HG03066 (cell line): ENCODE data around the gene CACTIN.
"Not testable (repeated sequence)": the region's sequence is repeated elsewhere in the genome, so short reads cannot be mapped to it uniquely, and the experiment has no call there.

Experiments used
- ATAC-seq: cut with Tn5 transposase; IDR thresholded peaks from one replicate; pipeline ENCODE4 v1.9.1; 2021; ENCODE audit warnings: low read depth; ENCODE audit not compliant: unreplicated experiment

Gene CACTIN

DNA sequence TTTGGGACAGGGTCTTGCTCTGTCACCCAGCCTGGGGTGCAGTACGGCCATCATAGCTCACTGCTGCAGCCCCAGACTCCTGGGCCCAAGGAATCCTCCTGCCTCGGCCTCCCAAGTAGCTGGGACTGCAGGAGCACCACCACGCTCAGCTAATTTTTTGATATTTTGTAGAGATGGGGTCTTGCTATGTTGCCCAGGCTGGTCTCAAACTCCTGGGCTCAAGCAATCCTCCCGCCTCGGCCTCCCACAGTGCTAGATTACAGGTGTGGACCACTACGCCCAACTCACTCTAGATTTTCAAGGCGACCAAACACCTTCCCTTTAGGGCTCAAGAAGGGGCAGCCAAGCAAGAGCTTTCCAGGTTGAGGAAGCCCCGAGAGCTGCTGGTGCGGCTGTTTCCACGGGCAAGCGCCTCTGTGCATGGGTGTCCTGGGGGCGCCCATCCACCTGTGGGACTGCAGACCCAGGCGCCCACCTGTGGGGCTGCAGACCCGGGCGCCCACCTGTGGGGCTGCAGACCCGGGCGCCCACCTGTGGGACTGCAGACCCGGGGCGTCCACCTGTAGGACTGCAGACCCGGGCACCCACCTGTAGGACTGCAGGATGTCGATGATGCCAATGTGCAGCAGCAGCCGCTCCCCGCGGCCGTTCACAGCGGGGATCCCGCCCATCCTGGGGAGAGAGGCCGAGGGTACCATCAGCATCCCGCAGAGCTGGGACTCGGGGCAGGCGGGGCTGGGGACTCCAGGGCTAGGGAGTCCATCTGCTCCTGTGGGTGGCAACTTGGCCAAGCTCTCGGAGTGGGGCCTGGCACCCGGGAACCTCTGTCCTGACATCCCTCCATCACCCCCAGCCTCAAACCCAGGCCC lies 21.7 kb upstream of the CACTIN start:
- ATAC-seq, result no peak

DNA sequence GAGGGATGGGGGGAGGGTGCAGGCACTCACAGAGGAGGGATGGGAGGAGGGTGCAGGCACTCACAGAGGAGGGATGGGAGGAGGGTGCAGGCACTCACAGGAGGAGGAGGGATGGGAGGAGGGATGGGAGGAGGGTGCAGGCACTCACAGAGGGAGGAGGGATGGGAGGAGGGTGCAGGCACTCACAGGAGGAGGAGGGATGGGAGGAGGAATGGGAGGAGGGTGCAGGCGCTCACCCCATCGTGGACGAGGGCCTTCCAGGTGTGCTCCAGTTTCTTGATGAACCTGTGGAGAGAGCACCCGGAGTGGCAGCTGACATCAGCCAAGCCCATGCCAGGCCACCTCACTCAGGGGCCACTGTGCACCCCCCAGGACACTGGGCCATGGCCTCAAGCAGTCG lies 20.5 kb upstream of the CACTIN start:
- ATAC-seq, result not testable (repeated sequence)

DNA sequence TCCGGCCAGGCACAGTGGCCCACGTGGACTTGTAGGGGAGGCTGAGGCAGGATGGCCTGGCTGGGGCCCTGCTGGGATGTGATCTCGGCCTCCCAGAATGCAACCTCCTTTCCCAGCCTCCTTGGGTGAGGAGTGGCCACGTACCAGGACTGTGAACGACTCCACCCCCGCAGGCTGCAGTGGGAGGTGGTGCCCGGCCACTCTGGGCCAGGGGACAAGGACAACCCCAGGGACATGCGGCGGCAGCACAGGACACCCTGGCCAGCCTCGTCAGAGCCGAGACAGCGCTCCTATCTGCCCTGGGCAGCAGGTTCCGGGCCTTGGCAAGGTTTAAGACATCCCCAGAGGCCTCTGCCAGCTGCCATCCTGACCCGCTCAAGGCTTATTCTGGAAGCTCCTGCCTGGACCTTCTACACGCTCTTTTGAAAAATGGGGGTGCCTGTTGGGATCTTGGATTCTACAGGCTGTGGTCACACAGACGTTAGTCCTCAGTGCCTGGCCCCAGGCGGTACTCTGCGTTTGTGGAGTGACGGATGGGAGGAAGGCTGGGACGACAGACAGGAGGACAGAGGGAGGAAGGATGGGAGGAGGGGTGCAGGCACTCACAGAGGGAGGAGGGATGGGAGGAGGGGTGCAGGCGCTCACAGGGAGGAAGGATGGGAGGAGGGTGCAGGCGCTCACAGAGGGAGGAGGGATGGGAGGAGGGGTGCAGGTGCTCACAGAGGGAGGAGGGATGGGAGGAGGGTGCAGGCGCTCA lies 19.9 kb upstream of the CACTIN start:
- ATAC-seq, result no peak

DNA sequence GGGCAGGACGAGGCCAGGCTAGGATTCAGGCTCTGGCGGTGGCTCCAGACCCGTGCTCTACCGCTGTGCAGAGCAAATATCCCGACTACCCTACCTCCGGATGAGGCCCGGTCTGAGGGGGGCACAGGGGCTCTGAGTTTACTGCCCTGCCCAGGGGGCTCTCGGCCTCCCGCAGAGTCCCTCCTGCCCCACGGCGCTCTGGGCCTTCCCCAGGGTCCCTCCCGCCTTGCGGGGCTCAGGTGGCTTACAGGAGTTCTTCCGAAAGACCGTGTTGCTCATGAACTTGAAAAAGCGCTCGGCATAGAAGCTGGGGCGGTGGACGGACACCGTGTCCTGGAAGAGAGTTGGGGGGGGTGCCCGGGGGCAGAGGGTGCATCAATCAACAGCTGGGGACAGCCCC lies 19.1 kb upstream of the CACTIN start:
- ATAC-seq, result no peak

DNA sequence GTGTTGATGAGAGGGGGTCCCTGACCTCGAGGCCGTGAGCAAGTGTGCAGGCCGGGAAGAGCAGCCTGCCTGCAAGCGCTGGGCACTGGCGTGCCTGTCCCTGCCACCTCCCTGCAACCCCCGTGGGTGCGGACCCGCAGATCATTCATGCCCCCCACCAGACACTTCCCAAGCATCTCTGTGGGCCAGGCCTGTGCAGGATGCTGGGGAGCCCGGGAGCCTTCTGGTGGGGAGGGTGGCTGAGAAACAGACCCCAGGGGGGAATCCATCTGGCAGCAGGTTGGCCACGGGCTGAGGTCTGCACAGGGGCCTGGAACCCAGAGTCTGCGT lies 18.4 kb upstream of the CACTIN start:
- ATAC-seq, result no peak

DNA sequence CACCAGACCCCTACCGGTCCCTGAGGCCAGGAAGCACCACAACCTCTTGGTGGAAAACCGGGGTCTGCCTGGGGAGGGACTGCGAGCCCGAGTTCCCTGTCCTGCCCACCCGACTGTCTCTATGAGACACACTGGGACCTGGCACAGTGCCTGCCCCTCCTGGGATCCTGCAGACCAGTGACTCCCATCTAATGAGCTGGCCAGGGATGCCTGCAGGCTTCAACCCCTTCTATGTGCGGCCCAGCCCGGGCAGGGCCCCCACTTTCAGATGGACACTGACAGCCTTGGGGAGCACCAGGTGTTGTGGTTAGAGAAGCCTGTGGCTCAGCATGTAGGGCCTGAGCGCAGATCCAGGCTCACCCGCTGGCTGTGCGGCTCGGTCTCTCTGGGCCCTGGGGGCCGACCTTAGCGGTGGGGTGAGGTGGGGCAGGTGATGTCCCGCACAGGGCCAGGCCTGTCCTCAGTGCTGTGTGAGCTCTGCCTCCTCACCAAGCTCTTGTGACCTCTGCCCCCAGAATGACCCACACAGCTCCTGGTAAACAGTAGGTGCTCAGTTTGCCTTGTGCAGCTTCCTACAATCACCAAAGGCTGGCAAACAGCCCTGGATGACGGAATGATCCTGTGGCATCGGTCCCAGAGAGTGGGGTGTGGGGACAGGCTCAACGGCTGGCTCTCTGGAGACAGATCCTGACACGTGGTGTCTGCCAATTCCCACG lies 17.9 kb upstream of the CACTIN start:
- ATAC-seq, result no peak

DNA sequence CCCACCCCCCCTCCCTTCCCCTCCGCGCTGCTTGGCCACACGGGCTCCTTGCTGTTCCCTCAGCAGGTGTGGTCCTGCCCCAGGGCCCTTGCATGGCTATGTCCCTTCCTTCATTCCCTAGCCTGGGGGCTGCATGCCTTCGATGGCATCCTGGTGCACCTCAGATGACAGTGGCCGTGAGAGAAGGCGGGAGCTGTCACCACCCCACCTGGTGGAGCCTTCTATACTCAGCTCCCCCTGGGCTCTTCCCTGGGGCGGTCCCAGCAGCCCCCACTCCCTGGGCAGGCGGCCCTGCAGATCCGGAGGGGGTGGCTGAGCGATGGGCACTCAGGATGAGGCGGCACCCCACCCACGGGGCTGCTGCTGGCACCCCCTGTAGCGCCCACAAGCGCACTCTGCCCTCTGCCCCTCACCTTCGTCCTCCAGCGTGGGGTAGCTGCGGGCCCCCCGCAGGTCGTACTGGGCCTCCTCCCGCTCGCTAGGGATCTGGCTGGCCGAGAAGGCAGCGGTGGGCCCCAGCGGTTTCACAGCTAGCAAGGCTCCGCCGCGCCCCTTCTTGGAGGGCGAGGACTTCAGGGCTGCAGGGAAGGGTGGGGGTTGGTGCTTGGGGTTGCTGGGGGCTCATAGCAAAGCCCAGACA lies 17.2 kb upstream of the CACTIN start:
- no peak for ATAC-seq

DNA sequence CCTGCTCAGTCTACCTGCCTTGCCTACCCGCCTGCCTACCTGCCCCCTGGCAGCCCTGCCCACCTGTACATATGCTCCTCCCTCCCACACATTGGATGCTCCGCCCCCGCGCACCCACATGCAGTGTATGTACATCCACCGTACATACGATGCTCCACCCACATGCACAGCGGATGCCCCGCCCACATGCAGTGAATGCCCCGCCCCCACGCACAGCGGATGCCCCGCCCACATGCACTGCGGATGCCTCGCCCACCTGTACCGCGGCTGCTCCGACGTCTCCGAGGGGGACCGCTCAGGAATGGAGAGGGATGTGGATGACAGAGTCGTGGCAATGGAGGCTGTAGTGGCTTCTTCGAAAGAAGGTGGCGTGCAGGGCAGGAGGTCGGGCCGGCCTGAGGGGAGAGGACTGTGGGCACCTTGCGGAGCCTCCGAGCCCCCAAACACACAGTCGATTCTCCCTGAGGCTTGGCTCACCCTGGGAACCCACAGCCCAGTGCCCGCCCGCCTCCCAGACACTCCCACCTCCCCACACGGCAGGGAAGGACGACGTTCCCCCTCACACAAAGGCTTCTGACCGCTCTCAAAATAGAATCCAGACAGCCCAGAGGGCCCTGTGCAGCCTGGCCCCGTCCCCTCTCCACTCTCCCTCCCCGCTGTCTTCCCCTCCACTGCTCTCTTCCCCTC lies 16.5 kb upstream of the CACTIN start:
- ATAC-seq, result no peak

DNA sequence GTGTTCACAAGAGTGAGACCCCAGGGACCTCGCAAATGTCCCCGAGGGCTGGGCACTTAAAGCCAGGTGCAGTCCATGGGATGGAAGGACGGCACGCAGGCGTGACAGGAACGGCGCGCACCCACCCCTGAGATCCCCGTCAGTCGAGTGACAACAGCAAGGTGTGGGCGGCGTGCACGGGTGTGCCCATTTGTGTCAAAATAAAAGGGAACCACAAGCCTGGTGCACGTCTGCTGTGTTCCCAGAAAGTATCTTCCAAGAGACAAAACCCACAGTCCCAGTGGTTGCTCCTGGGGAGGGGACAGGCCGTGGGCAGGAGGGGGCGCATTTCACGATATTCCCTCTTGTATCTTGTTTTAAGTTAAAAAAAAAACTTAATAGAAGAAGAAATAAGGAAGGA lies 15.7 kb upstream of the CACTIN start:
- no peak for ATAC-seq

DNA sequence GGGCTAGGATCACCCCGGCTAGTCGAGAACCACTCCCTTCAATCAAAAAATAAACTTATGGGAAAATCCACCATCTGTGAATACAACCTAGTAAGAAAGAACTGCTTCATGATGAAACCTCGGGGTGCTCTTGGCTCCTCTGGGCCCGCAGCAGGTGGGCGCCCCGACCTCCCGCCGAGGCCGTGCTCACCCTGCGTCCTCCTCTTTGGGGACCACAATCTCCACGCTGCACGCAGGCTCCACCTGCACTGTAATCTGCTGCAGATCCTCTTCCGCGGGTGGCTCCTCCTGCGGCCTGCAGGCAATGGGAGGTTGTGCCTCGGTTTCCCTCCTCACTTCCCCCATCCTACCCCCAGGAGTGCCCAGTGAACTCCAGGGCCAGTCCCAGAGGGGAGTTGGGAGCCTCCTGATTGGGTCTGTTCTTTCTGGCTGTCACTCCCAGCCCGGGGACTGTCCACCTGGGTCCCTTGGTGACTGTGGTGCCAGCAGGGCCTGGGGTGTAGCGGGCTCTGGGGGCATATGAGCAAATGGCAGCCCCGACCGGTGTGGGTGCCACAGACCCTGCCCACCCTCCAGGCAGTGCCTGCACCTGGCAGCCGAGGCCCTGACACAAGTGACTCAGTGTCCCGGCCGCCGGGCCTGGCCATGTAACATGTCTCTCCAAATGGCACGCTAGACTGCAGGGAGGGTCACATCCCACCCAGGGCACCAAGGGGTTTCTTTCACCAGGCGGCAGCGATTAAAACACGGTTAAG lies 15.1 kb upstream of the CACTIN start:
- ATAC-seq, result no peak

DNA sequence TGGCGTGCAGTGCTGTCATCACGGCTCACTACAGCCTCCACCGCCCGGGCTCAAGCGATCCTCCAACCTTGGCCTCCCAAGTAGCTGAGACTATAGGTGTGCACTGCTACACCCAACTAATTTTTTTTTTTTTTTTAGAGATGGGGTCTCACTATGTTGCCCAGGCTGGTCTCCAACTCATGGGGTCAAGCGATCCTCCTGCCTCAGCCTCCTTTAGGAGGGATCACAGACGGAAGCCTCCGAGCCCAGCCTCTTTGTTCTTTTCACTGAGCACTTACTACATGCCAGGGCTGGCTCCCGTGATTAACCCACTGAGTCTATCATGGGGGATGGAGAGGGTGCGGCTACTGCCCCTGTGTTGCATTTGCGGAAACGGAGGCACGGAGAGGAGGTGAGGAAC lies 12.9 kb upstream of the CACTIN start:
- ATAC-seq, result no peak

DNA sequence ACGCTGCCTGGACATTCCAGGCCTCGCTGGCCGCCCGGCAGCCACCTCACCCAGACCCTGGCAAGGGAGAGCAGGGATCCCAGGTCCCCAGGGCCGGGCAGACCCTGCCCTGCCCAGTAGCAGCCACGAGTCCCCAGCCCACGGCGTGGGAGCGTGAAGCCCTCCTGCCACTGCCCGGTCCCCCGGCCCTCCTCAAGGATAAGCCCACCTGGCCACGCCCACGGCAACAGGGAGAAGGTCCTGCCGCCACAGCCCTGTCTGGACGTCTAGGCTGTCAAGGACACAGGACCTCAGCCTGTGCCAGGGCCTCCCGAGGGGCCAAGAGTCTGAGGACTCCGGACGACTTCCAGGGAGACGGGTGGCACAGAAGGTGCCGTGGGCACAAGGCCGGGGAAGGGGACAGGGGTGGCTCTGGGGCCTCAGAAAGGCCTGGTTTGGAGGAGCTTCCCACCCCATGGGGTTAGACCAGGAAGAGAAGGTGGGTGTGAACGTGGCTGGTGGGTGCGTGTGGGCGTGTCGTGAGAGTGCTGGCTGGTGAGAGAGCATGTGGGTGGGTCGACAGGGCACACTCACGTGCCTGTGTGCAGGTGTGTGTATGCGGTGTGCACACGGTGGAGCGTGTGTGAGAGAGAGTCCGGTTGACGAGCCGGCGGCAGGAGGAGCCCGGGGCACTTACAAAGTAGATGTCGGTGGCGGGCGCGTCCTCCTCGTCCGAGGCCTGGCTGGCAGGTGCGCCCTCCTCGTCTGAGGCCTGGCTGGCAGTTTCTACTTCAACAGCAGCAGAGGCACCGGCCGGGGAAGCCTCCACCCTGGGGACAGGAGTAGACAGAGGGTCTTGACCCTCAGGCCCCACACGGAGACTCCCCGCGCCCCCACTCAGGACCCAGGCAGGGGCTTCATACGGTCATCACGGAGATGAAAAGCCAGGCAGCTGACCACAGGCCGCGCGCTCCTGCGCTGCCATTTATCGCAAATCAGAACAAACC lies 11.9 kb upstream of the CACTIN start:
- ATAC-seq, result no peak

DNA sequence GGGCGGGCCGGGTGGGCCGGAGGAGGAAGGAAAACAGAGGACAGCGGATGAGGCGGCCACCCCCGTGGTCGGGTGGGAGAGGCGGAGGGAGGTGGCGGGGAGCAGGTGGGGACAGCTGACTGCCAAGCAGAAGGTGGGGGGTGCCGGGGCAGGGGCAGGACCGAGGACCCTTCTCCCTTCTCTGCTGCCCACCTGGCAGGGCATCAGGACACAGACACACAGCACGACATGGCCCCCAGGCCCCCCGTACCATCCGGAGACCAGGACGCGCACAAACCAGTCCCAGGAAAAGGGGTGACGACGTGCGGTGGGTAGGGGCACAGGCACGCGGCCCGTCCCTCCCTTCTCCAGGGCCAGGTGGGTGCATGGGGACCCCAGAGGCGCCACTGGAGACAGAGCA lies 11.0 kb upstream of the CACTIN start:
- no peak for ATAC-seq

DNA sequence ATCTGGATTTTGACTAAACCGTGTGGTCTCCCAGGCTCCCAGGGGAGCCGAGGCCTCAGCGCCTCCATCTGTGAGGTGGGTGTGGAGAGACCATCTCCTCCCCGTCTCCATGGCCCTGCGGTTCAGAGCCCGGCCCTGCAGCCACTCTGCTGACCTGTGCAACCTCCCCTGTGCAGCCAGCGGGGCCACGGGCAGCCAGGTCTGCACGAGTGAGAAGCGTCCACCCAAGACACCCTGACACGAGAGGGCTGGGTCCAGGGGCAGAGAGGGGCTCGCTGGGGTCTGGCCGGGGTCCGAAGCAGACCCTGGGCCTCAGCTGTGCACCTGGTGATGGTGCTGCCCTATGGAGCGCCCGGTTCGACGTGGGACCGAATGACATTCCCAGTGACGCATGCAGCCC lies 10.4 kb upstream of the CACTIN start:
- ATAC-seq, result no peak

DNA sequence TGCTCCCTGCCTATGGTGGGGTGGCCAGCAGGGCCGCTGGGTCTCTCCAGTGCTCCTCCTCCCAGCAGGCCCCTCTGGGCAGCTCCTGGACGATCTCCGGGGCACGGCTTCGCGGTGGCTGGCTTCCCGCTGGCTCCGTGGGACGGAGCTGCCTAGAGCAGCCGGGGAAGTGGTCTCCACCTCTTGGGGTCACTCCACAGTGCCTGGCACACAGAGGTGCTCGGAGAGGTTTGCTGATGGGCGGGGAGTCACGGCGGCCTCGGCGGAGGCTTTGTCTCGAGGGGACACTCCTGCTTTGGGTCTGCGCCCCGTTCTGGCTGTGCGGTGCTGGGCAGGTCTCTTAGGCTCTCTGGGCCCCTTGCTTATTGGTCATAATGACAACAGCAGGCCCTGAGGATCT lies 9.9 kb upstream of the CACTIN start:
- ATAC-seq, result no peak

DNA sequence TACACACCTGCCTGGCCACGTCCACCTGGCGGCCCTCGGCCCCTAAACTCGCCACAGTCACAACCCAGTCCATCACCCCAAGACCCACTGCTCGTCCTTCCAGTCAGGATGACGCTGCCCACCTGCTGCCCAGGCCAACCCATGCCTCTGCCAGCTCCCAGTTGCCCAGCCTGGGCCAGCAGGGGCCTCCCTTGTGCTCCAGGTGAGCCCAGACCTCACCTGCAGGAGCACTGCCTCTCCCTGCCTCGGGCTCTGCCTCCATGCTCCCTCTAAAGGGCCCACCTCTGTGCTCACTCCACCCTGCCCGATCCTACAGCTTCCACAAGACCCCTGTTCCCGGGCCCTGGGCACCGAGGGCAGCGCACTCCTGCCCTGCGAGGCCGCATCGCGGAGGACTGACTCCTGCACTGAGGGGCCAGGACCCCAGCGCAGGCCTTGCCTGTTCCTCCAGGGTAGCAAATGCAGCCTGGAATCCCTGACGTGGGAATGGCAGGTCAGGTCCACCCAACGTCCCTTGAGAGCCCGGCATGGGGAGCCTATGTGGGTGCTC lies 8.0 kb upstream of the CACTIN start:
- no peak for ATAC-seq

DNA sequence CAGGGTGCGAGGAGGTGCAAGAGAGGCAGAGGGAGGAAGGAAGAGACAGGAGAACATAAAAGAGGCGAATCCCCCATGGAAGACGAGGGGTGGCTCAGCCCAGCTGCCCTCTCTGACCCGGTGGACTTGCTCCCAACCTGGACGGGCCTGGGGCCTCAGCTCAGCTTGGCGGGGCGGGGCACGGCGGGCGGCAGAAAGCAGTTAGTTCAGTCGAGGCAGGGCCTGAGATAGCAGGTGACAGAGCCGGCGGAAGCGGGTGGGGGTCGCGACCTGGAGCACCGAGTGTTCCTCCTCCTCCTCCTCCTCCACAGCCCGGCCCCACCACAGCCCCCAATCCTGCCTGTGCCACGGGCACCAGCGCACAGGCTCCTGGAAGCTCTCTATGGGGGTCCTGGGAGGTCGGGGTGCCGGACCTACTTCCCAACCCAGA lies 7.0 kb upstream of the CACTIN start:
- ATAC-seq, result no peak
